ENCODE data around the gene SQOR.
"Not testable (repeated sequence)": the region's sequence is repeated elsewhere in the genome, so short reads cannot be mapped to it uniquely, and the experiment has no call there.

The SQOR gene

GRCh38 chr15:45631776-45632175, 3.1 kb upstream of the SQOR start:
- DNase-seq (ENCODE audit: low read depth): no peak

- peak; percentile 37 for DNase-seq (ENCODE audit: low read depth)
Measured at GRCh38 chr15:45635191-45635638, 386 bp downstream of the SQOR start.

GRCh38 chr15:45635763-45636292, 999 bp downstream of the SQOR start:
- no peak for DNase-seq (ENCODE audit: low read depth)

GRCh38 chr15:45637141-45637540, 2.3 kb downstream of the SQOR start:
- no peak for DNase-seq (ENCODE audit: low read depth)

- peak; percentile 93 for DNase-seq (ENCODE audit: low read depth)
Measured at GRCh38 chr15:45637552-45638033, 2.8 kb downstream of the SQOR start.

GRCh38 chr15:45640616-45641015, 5.8 kb downstream of the SQOR start:
- peak; percentile 93 for DNase-seq (ENCODE audit: low read depth)

GRCh38 chr15:45641374-45641781, 6.5 kb downstream of the SQOR start:
- DNase-seq (ENCODE audit: low read depth): peak; percentile 92

GRCh38 chr15:45641999-45642932, 7.4 kb downstream of the SQOR start:
- DNase-seq (ENCODE audit: low read depth): peak; percentile 92

GRCh38 chr15:45644437-45644836, 9.6 kb downstream of the SQOR start:
- DNase-seq (ENCODE audit: low read depth): no peak

- DNase-seq (ENCODE audit: low read depth): peak; percentile 87
Measured at GRCh38 chr15:45645026-45645980, 10.5 kb downstream of the SQOR start.

GRCh38 chr15:45646220-45646619, 11.4 kb downstream of the SQOR start:
- peak; percentile 42 for DNase-seq (ENCODE audit: low read depth)

GRCh38 chr15:45647828-45648227, 13.0 kb downstream of the SQOR start:
- DNase-seq (ENCODE audit: low read depth): no peak

GRCh38 chr15:45648521-45649200, 13.8 kb downstream of the SQOR start:
- DNase-seq (ENCODE audit: low read depth): peak; percentile 64

- DNase-seq (ENCODE audit: low read depth): not testable (repeated sequence)
Measured at GRCh38 chr15:45650007-45650406, 15.2 kb downstream of the SQOR start.

GRCh38 chr15:45650889-45651525, 16.2 kb downstream of the SQOR start:
- DNase-seq (ENCODE audit: low read depth): no peak

- no peak for DNase-seq (ENCODE audit: low read depth)
Measured at GRCh38 chr15:45653702-45654424, 19.0 kb downstream of the SQOR start.

- DNase-seq (ENCODE audit: low read depth): no peak
Measured at GRCh38 chr15:45654749-45655148, 19.9 kb downstream of the SQOR start.

GRCh38 chr15:45657254-45657653, 22.4 kb downstream of the SQOR start:
- no peak for DNase-seq (ENCODE audit: low read depth)

- DNase-seq (ENCODE audit: low read depth): no peak
Measured at GRCh38 chr15:45657764-45658545, 23.1 kb downstream of the SQOR start.
